Testis (tissue), 3 donors: Measurements from ENCODE around the gene GGT1. TPM values are rescaled to one million over a fixed set of nuclear protein-coding genes. Genes with fewer than 3 reads are reported as not detected.
A peak's percentile ranks its signal among the peaks of the same experiment; 100 is the strongest.
"Not testable (repeated sequence)": the region's sequence is repeated elsewhere in the genome, so short reads cannot be mapped to it uniquely, and the experiment has no call there.

Experiments
- DNase-seq: peaks from one replicate; pipeline ENCODE4 v3.0.0-alpha.2; 2019
- H3K27ac ChIP-seq, 2 donors: fragments of 200-600 bp; sonication (generic); one replicate each; pipeline ENCODE4 v1.5.1; 2019
- H3K27me3 ChIP-seq: fragments of 200-600 bp; sonication (generic); one replicate; pipeline ENCODE4 v1.5.1; 2019
- H3K36me3 ChIP-seq: fragments of 200-600 bp; sonication (generic); one replicate; pipeline ENCODE4 v1.5.1; 2017; ENCODE audit warnings: low read depth; ENCODE audit errors: missing control alignments
- H3K4me1 ChIP-seq: fragments of 200-600 bp; sonication (generic); one replicate; pipeline ENCODE4 v1.5.1; 2019
- H3K4me3 ChIP-seq, 2 donors: fragments of 200-600 bp; sonication (generic); one replicate each; pipeline ENCODE4 v1.5.1; 2017 to 2019
- H3K9me3 ChIP-seq: fragments of 200-600 bp; sonication (generic); one replicate; pipeline ENCODE4 v1.5.1; 2017
- CTCF ChIP-seq, 3 experiments: fragments of 450-650 bp in 2 of 3; fragments of 200-600 bp in 1 of 3; sonication (generic) in 1 of 3; IDR thresholded peaks; one replicate each; pipeline ENCODE4 v1.5.1; 2016 to 2019; ENCODE audit warnings: antibody characterized with exemption in 3 of 3, mild to moderate bottlenecking in 2 of 3, moderate library complexity in 1 of 3
- WGBS, 2 donors: methylation state at CpG; one replicate each; pipeline ENCODE4 v1.1.5; 2018; 5-methylcytosine and 5-hydroxymethylcytosine counted together
- intact Hi-C: fragments of 100-400 bp; cut with DNase I; formaldehyde crosslinking; loops from one replicate; pipeline ENCODE4 v1.15.1; 2023; ENCODE audit warnings: low total_unique reads
- polyA plus RNA-seq: library from polyadenylated mRNA; stranded (reverse); fragments of 350-450 nt; fragmentation: Illumina TruSeq; extraction: RNeasy Lipid Tissue Mini Kit (QIAGEN cat#74804); gene quantifications from one replicate; pipeline ENCODE4 v1.2.3, GENCODE V29; 2014; ENCODE audit warnings: low read depth, low replicate concordance; ENCODE audit not compliant: insufficient read depth
- total RNA-seq, 2 donors: library from RNA; depleted of rRNA; stranded (reverse); fragments of >200 nt; gene quantifications; one replicate each; pipeline ENCODE4 v1.2.3, GENCODE V29; 2016

The GGT1 gene
- total and polyA plus RNA-seq, 3 donors from 2014 or later, result 23.1 to 78.2 (median 75.3) TPM

- H3K4me1 ChIP-seq, H3K9me3 ChIP-seq, H3K27me3 ChIP-seq, H3K36me3 ChIP-seq, DNase-seq, H3K4me3 ChIP-seq, H3K27ac ChIP-seq, intact Hi-C loops: not testable (repeated sequence)
- WGBS, 2 donors, result 83 to 84% methylated on average over 2 of the region's 2 CpGs
Measured at GRCh38 chr22:24622596-24622995, 19.6 kb downstream of the GGT1 start.

- H3K27ac ChIP-seq, intact Hi-C loops, H3K9me3 ChIP-seq, H3K36me3 ChIP-seq, H3K27me3 ChIP-seq, DNase-seq, H3K4me3 ChIP-seq: not testable (repeated sequence)
- H3K4me1 ChIP-seq, result peaks cover 19% of the 10 kb centered on the region
- 97% methylated on average over 15 of the region's 16 CpGs; no CpG with 5 or more reads in 1 of the 2 donors for WGBS, 2 donors
Measured at GRCh38 chr22:24627911-24628310, 24.9 kb downstream of the GGT1 start.

DNA sequence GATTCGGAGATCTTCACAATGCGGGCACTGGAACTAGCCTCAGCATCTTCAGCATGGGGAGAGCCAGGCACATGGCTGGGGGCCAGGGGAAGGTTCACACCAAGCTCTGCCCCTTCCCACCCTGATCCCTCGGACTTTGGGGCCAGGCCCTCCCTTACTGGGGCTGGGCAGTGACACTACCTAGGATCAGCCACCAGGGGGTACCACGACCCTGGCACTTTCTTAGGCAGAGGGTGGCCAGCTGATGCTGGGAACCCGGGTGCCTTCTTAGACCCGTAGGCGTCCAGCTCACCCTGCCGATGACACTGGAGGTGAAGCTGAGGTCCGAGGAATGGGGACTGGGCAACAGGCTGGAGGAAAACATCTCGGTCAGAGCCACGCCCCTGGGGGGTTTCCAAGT, 26.1 kb downstream of the GGT1 start:
- H3K4me3 ChIP-seq, H3K27me3 ChIP-seq, H3K36me3 ChIP-seq, H3K9me3 ChIP-seq, intact Hi-C loops, H3K27ac ChIP-seq: not testable (repeated sequence)
- peak in 2 of 3 experiments; percentile 49 to 52 for TF ChIP-seq CTCF (IDR thresholded peaks at IDR 0.05)
- H3K4me1 ChIP-seq, result peaks cover 24% of the 10 kb centered on the region
- WGBS, 2 donors, result 40 to 75% methylated on average over 1 to 8 of the region's 11 CpGs
- DNase-seq, result peak; percentile 29

DNA sequence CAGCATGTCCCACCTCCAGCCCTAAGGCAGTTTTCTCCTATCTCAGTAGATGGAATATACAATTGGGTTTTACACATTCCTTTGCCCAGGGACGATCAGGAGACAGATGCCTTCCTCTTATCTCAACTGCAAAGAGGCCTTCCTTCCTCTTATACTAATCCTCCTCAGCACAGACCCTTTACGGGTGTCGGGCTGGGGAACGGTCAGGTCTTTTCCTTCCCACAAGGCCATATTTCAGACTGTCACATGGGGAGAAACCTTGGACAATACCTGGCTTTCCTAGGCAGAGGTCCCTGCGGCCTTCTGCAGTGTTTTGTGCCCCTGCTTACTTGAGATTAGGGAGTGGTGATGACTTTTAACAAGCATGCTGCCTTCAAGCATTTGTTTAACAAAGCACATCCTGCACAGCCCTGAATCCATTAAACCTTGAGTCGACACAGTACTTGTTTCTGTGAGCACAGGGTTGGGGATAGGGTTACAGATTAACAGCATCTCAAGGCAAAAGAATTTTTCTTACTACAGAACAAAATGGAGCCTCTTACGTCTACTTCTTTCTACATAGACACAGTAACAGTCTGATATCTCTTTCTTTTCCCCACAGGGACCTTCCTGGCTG, 27.9 kb downstream of the GGT1 start:
- intact Hi-C loops, H3K9me3 ChIP-seq, H3K27me3 ChIP-seq, H3K4me3 ChIP-seq, DNase-seq, H3K36me3 ChIP-seq: not testable (repeated sequence)
- peaks cover 24% of the 10 kb centered on the region for H3K4me1 ChIP-seq
- H3K27ac ChIP-seq, result peak overlapping the region; percentile 18 to 50
- 31 to 35% methylated on average over 7 of the region's 7 CpGs for WGBS, 2 donors

- Histone ChIP-seq H3K4me1 (peaks cover 24% of the 10 kb centered on the region), H3K27ac (peak overlapping the region; percentile 18 to 50)
- intact Hi-C loops, H3K27me3 ChIP-seq, H3K36me3 ChIP-seq, H3K9me3 ChIP-seq, H3K4me3 ChIP-seq: not testable (repeated sequence)
- peak; percentile 16 for DNase-seq
- WGBS, 2 donors, result 47 to 51% methylated on average over 5 to 11 of the region's 16 CpGs
Measured at GRCh38 chr22:24631430-24632122, 28.6 kb downstream of the GGT1 start.

DNA sequence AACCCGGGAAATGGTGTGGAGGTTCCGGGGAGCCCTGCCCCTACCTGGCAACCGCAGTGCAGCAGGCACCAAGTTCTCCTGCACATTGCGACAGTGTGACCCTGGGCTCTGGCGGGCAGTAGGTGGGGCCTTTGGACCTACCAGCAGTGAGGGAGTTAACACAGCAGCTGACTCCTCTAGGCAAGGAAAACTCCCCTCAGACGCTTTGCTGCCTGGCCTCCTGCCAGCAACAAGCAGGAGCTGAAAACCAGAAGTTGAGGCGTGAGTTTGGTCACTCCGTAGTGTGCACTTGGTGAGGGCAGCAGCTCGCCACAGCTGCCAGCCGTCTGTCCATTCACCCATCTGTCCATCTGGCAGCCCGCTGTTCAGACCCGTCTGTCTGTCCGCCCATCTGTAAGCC, 29.6 kb downstream of the GGT1 start:
- H3K9me3 ChIP-seq, H3K27ac ChIP-seq, intact Hi-C loops, H3K36me3 ChIP-seq, H3K27me3 ChIP-seq, H3K4me3 ChIP-seq: not testable (repeated sequence)
- 25 to 38% methylated on average over 11 to 13 of the region's 13 CpGs for WGBS, 2 donors
- DNase-seq, result peak; percentile 33
- peaks cover 24% of the 10 kb centered on the region for H3K4me1 ChIP-seq

GRCh38 chr22:24633231-24634023, 30.4 kb downstream of the GGT1 start:
- H3K27ac ChIP-seq, H3K36me3 ChIP-seq, H3K4me3 ChIP-seq, intact Hi-C loops, H3K9me3 ChIP-seq, H3K27me3 ChIP-seq: not testable (repeated sequence)
- 32 to 37% methylated on average over 15 to 16 of the region's 16 CpGs for WGBS, 2 donors
- DNase-seq, result peak; percentile 51
- peaks cover 24% of the 10 kb centered on the region for H3K4me1 ChIP-seq

DNA sequence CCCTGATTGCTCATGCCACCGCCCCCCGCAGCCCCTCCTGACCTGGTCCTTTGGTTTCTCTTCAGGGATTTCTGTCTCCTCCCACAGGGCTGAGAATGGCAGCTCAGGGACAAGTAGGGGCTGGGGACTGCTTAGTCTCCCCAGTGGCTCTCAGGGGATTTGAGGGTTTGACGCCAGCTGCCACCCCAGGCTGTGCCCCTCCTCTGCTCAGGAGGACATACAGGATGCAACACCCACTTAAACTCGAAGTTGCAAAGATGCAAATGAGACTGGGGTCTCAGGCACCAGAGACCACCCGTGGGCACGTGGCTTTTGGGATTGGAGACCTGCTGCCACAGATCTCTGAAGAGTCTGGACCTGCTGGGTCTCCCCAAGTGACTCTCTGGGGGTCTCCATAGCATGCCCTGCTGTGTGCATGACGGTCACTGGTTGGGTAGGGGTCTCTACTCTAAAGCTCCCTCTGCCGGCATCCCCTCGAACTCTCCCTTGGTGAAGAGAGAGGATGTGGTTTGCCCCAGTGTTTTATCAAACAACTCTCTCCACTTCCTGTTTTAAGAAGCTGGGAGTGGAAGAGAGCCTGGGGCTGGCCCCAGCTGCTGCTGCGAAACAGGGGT, 31.9 kb downstream of the GGT1 start:
- H3K9me3 ChIP-seq, H3K27me3 ChIP-seq, intact Hi-C loops, H3K4me3 ChIP-seq, H3K36me3 ChIP-seq, DNase-seq, H3K27ac ChIP-seq: not testable (repeated sequence)
- 38 to 57% methylated on average over 7 to 10 of the region's 10 CpGs for WGBS, 2 donors
- peaks cover 24% of the 10 kb centered on the region for H3K4me1 ChIP-seq

DNA sequence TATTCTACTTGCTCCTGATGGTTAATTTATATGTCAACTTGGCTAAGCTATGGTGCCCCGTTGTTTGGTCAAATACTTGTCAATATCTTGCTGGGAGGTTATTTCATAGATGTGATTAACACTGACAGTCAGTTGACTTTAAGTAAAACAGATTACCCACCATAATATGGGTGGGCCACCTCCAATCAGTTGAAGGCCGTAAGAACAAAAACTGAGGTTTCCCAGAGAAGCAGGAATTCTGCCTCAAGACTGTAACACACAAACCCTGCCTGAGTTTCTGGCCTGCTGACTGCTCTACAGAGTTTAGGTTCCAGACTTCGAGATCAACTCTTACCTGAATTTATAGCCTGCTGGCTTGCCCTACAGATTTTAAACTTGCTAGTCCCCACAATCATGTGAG, 33.5 kb downstream of the GGT1 start:
- WGBS, 2 donors, result 92 to 93% methylated on average over 3 of the region's 3 CpGs
- peaks cover 16% of the 10 kb centered on the region for H3K4me1 ChIP-seq
- DNase-seq, H3K4me3 ChIP-seq, intact Hi-C loops, H3K27me3 ChIP-seq, H3K27ac ChIP-seq, H3K9me3 ChIP-seq, H3K36me3 ChIP-seq: not testable (repeated sequence)

DNA sequence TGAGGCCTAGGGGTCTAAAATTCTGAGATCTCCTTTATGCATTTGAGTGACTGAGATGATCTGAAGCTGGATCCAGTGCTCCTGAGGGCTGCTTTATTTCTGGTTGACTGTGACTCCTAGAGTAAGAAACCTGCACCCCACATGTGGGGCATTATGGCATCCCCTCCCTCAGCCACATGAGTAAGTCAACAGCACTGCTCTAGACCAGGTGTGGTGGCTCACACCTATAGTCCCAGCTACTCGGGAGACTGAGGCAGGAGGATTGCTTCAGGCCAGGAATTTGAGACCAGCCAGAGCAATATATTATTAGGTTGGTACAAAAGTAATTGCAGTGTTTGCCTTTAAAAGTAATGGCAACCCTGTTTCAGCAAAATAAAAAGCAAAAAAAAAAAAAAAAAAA, 39.3 kb downstream of the GGT1 start:
- H3K4me1 ChIP-seq, H3K9me3 ChIP-seq, H3K4me3 ChIP-seq, H3K27me3 ChIP-seq, DNase-seq, H3K27ac ChIP-seq, H3K36me3 ChIP-seq, intact Hi-C loops: not testable (repeated sequence)
- 84 to 85% methylated on average over 1 of the region's 1 CpG for WGBS, 2 donors
